ENCODE results near the gene MRPL55. TPM values are rescaled to one million over a fixed set of nuclear protein-coding genes. Genes with fewer than 3 reads are reported as not detected.
A peak's percentile ranks its signal among the peaks of the same experiment; 100 is the strongest.
"Not testable (repeated sequence)": the region's sequence is repeated elsewhere in the genome, so short reads cannot be mapped to it uniquely, and the experiment has no call there.

The MRPL55 gene
- total RNA-seq, 4 donors from 2014 or later = 99.3 to 161 (median 119) TPM

DNA sequence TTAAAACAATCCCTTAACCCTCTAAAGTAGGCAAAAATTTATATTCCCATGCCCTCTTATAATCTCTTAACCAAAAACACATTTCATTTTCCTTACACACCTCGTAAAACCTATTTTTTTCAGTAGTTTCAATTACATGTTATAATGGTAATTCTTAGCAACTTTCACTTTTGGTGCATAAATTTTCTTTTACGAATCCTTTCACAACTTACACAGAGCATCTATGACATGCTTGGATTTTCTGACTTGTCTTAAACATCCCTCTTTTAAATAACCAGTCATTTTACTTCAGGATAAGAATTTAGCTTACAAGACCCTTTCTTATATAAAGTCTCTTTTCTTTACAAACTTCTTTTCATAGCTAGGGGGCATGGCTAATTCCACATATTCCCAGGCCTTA, 8.9 kb upstream of the MRPL55 start:
- no peak for DNase-seq (ENCODE audit: low spot score in 2 of 2)
- H3K27ac ChIP-seq = no peak overlapping the region
- WGBS = 83% methylated on average over 2 of the region's 2 CpGs
- no peaks in the 10 kb centered on the region for H3K36me3 ChIP-seq
- H3K4me1 ChIP-seq = peaks cover 16% of the 10 kb centered on the region
- no peaks in the 10 kb centered on the region for H3K9me3 ChIP-seq
- no peak overlapping the region for H3K4me3 ChIP-seq
- H3K27me3 ChIP-seq = no peaks in the 10 kb centered on the region
- TF ChIP-seq CTCF (IDR thresholded peaks at IDR 0.05) (no peak), POLR2AphosphoS5 (IDR thresholded peaks at IDR 0.05) (no peak), EP300 (IDR thresholded peaks at IDR 0.05) (no peak), POLR2A (IDR thresholded peaks at IDR 0.05) (no peak)

- no peak overlapping the region for H3K27ac ChIP-seq
- H3K36me3 ChIP-seq = no peaks in the 10 kb centered on the region
- DNase-seq (ENCODE audit: low spot score in 2 of 2) = no peak
- H3K4me3 ChIP-seq = no peak overlapping the region
- no peaks in the 10 kb centered on the region for H3K9me3 ChIP-seq
- 96% methylated on average over 4 of the region's 4 CpGs for WGBS
- H3K4me1 ChIP-seq = peaks cover 16% of the 10 kb centered on the region
- TF ChIP-seq CTCF (IDR thresholded peaks at IDR 0.05) (no peak), POLR2AphosphoS5 (IDR thresholded peaks at IDR 0.05) (no peak), POLR2A (IDR thresholded peaks at IDR 0.05) (no peak), EP300 (IDR thresholded peaks at IDR 0.05) (no peak)
- no peaks in the 10 kb centered on the region for H3K27me3 ChIP-seq
Observed at GRCh38 chr1:228117335-228117734, 8.2 kb upstream of the MRPL55 start.

DNA sequence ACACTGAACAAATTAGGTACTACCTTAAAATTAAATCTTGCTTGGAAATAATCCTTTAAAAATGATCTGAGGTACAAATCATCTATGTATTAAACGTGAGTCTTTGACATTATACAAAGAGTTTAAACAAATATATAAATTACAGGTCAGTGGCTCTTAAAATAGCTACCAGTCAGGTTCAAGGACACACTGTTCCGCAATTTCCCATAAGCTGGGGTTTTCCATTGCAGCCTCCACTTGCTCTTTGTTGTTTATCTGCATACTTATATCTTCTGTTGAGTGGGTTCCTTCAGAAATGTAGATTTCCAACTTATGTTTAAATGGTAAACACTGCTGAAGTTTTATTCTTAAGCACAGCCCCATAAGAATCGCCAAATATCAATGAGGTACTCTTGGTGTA, 5.7 kb upstream of the MRPL55 start:
- no peak overlapping the region for H3K27ac ChIP-seq
- H3K4me3 ChIP-seq = no peak overlapping the region
- no peak for TF ChIP-seq CTCF (IDR thresholded peaks at IDR 0.05)
- no peak for TF ChIP-seq EP300 (IDR thresholded peaks at IDR 0.05)
- no peak for TF ChIP-seq POLR2AphosphoS5 (IDR thresholded peaks at IDR 0.05)
- no peak for TF ChIP-seq POLR2A (IDR thresholded peaks at IDR 0.05)
- no peak for DNase-seq (ENCODE audit: low spot score in 2 of 2)
- no peaks in the 10 kb centered on the region for H3K36me3 ChIP-seq
- WGBS = 83% methylated on average over 3 of the region's 3 CpGs
- no peaks in the 10 kb centered on the region for H3K9me3 ChIP-seq
- H3K4me1 ChIP-seq = peaks cover 9% of the 10 kb centered on the region
- H3K27me3 ChIP-seq = no peaks in the 10 kb centered on the region

- no peak for TF ChIP-seq EP300 (IDR thresholded peaks at IDR 0.05)
- TF ChIP-seq POLR2AphosphoS5 (IDR thresholded peaks at IDR 0.05) = no peak
- no peak for TF ChIP-seq CTCF (IDR thresholded peaks at IDR 0.05)
- no peak for TF ChIP-seq POLR2A (IDR thresholded peaks at IDR 0.05)
Observed at GRCh38 chr1:228112617-228113016, 3.5 kb upstream of the MRPL55 start.

GRCh38 chr1:228112167-228112566, 3.1 kb upstream of the MRPL55 start:
- TF ChIP-seq POLR2A (IDR thresholded peaks at IDR 0.05) = no peak
- no peak for TF ChIP-seq POLR2AphosphoS5 (IDR thresholded peaks at IDR 0.05)
- TF ChIP-seq CTCF (IDR thresholded peaks at IDR 0.05) = no peak
- no peak for TF ChIP-seq EP300 (IDR thresholded peaks at IDR 0.05)
- no peak for DNase-seq (ENCODE audit: low spot score in 2 of 2)
- H3K27ac ChIP-seq = no peak overlapping the region
- H3K4me3 ChIP-seq = no peak overlapping the region
- no peaks in the 10 kb centered on the region for H3K27me3 ChIP-seq
- H3K36me3 ChIP-seq = peaks cover 6% of the 10 kb centered on the region
- H3K9me3 ChIP-seq = no peaks in the 10 kb centered on the region
- WGBS = 95% methylated on average over 7 of the region's 7 CpGs
- peaks cover 23% of the 10 kb centered on the region for H3K4me1 ChIP-seq

More at GRCh38 chr1:228112617-228113016, 3.5 kb upstream of the MRPL55 start:
- no peak overlapping the region for H3K27ac ChIP-seq
- WGBS = 95% methylated on average over 1 of the region's 1 CpG
- no peaks in the 10 kb centered on the region for H3K9me3 ChIP-seq
- H3K36me3 ChIP-seq = peaks cover 2% of the 10 kb centered on the region
- DNase-seq (ENCODE audit: low spot score in 2 of 2) = no peak
- no peak overlapping the region for H3K4me3 ChIP-seq
- H3K27me3 ChIP-seq = no peaks in the 10 kb centered on the region
- peaks cover 22% of the 10 kb centered on the region for H3K4me1 ChIP-seq

- not testable (repeated sequence) for H3K4me3 ChIP-seq, H3K27ac ChIP-seq, H3K9me3 ChIP-seq, H3K27me3 ChIP-seq
- H3K4me1 ChIP-seq = peaks cover 23% of the 10 kb centered on the region
- peak in 1 of 2 donors; percentile 47 for DNase-seq (ENCODE audit: low spot score in 2 of 2)
- H3K36me3 ChIP-seq = peaks cover 15% of the 10 kb centered on the region
- WGBS = 92% methylated on average over 6 of the region's 6 CpGs
Observed at GRCh38 chr1:228111315-228111714, 2.2 kb upstream of the MRPL55 start.

Measured in suprapubic skin (tissue), 4 donors.